HepG2 (cell line): Measurements from ENCODE around the gene SLC9A5. TPM values are rescaled to one million over a fixed set of nuclear protein-coding genes. Genes with fewer than 3 reads are reported as not detected.

Experiments used
- ARID5B ChIP-seq: IDR thresholded peaks from 2 replicates; pipeline ENCODE4 v1.4.0; 2020; ENCODE audit warnings: mild to moderate bottlenecking, missing genetic modification reagents
- ATF7 ChIP-seq, 2 experiments: fragments of 450-650 bp in 1 of 2; sonication (generic) in 1 of 2; formaldehyde crosslinking in 1 of 2; IDR thresholded peaks; 2 replicates each; pipeline versions ENCODE4 v1.4.0 to v1.6.1; 2016 to 2020; ENCODE audit warnings: antibody characterized with exemption in 1 of 2, mild to moderate bottlenecking in 1 of 2, missing genetic modification reagents in 1 of 2
- DNMT1 ChIP-seq: sonication (generic); formaldehyde crosslinking; IDR thresholded peaks from 2 replicates; pipeline ENCODE4 v1.5.1; 2020; ENCODE audit warnings: mild to moderate bottlenecking, missing genetic modification reagents
- HIVEP1 ChIP-seq: sonication (generic); formaldehyde crosslinking; IDR thresholded peaks from 2 replicates; pipeline ENCODE4 v1.4.0; 2020; ENCODE audit warnings: mild to moderate bottlenecking, missing genetic modification reagents
- HNRNPL ChIP-seq: fragments of 200-400 bp; formaldehyde crosslinking; IDR thresholded peaks from 2 replicates; pipeline ENCODE4 v1.6.1; 2017; ENCODE audit warnings: mild to moderate bottlenecking, low read depth, low read length
- MEF2D ChIP-seq: sonication (generic); formaldehyde crosslinking; IDR thresholded peaks from 2 replicates; pipeline ENCODE4 v1.5.1; 2020; ENCODE audit warnings: mild to moderate bottlenecking, missing genetic modification reagents
- NFKB2 ChIP-seq: sonication (generic); formaldehyde crosslinking; IDR thresholded peaks from 2 replicates; pipeline ENCODE4 v1.4.0; 2020; ENCODE audit warnings: missing genetic modification reagents, borderline replicate concordance
- NONO ChIP-seq, 2 experiments: fragments of 450-650 bp in 1 of 2; sonication (generic) in 1 of 2; formaldehyde crosslinking in 1 of 2; IDR thresholded peaks in 1 of 2; conservative IDR thresholded peaks in 1 of 2; 2 replicates each; pipeline versions ENCODE4 v1.6.1 to v1.8.0; 2017 to 2022; ENCODE audit warnings: mild to moderate bottlenecking in 1 of 2, missing genetic modification reagents in 1 of 2, moderate library complexity in 1 of 2
- POLR2G ChIP-seq: fragments of 200-400 bp; formaldehyde crosslinking; IDR thresholded peaks from 2 replicates; pipeline ENCODE4 v1.6.1; 2018; ENCODE audit warnings: mild to moderate bottlenecking, low read depth, low read length, moderate library complexity
- STAG1 ChIP-seq: sonication (generic); formaldehyde crosslinking; IDR thresholded peaks from 2 replicates; pipeline ENCODE4 v1.4.0; 2020; ENCODE audit warnings: missing genetic modification reagents
- YEATS4 ChIP-seq: sonication (generic); formaldehyde crosslinking; IDR thresholded peaks from 2 replicates; pipeline ENCODE4 v1.4.0; 2020; ENCODE audit warnings: missing genetic modification reagents, borderline replicate concordance
- ZBTB10 ChIP-seq: sonication (generic); formaldehyde crosslinking; IDR thresholded peaks from 2 replicates; pipeline ENCODE4 v1.4.0; 2020; ENCODE audit warnings: missing genetic modification reagents, borderline replicate concordance
- ZFP90 ChIP-seq: sonication (generic); formaldehyde crosslinking; IDR thresholded peaks from 2 replicates; pipeline ENCODE4 v1.8.0; 2022; ENCODE audit warnings: missing genetic modification reagents, mild to moderate bottlenecking, inconsistent platforms, borderline replicate concordance
- ZMYM2 ChIP-seq: sonication (generic); formaldehyde crosslinking; IDR thresholded peaks from 2 replicates; pipeline ENCODE4 v1.8.0; 2022; ENCODE audit warnings: mild to moderate bottlenecking, missing genetic modification reagents
- ZMYM4 ChIP-seq: sonication (generic); formaldehyde crosslinking; IDR thresholded peaks from 2 replicates; pipeline ENCODE4 v1.8.1; 2023; ENCODE audit warnings: mild to moderate bottlenecking, missing genetic modification reagents
- ZNF234 ChIP-seq: sonication (generic); formaldehyde crosslinking; conservative IDR thresholded peaks from 2 replicates; pipeline ENCODE4 v1.5.1; 2020; ENCODE audit warnings: mild to moderate bottlenecking, missing genetic modification reagents
- polyA plus RNA-seq, 8 experiments: library from polyadenylated mRNA; depleted of rRNA in 3 of 8; stranded (reverse) in 7 of 8; unstranded in 1 of 8; fragments of >200 nt; fragmentation: Illumina TruSeq in 4 of 8; extraction: Trizol in 4 of 8; gene quantifications; 2 replicates each; pipeline versions ENCODE4 v1.2.1 to v1.2.3, GENCODE V29; 2011 to 2016; ENCODE audit warnings: low read depth in 4 of 8, missing spikeins in 1 of 8, mixed read lengths in 1 of 8; ENCODE audit not compliant: insufficient read depth in 1 of 8
- total RNA-seq, 5 experiments: library from RNA; depleted of rRNA; stranded (reverse); fragments of >200 nt; fragmentation: Illumina TruSeq; extraction: Trizol; gene quantifications; 2 replicates each; pipeline ENCODE4 v1.2.3, GENCODE V29; 2016; ENCODE audit warnings: low read depth in 1 of 5

SLC9A5 gene
- total and polyA plus RNA-seq, 2 of the 13 experiments (the other 11 are each of a cell fraction or from before 2014, with no cell fraction given): 0.58 to 1.4 TPM

DNA sequence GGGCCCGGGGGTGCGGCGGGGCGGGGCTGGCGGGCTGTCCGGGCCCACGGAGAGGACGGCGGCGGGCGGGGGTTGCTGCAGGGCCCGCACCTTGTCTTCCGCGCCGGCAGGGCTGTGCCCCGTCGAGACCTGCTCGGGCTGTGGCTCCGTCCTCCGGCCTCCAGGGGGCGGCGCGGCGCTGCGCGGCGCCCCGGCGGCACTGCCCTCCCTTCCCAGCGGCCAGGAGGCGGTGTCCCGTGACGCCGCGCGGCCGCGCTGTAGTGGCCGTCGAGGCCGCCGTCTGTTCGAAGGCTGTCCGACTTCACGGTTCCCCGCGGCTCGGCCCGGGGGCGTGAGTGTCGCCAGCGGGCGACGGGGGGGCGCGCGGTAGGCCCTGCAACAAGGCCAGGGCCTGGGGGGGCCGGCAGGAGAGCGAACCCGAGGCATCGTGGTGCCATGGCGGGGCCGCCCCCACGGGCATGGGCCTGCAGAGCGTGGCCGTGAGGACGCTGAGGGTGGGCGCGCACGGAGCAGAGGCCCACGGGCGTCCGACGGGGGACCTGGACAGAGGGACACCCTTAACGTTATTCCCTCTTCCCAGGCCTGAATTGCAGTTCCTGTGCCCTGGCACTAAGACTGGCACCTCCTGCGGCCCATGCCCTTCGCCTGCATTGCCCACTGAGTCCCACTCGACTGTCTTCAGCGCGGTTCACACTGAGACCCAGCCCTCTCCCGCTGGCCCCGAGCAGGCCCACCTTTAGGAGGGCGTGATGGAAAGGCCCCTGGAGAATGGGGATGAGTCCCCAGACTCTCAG lies 30.7 kb downstream of the SLC9A5 start, which contains the start of gene PLEKHG4 (continued):
- TF ChIP-seq NFKB2 (CRISPR knock-in tag): peak; percentile 37; the same call in 1 of the 2 replicates
- TF ChIP-seq ATF7 (IDR thresholded peaks at IDR 0.05): no peak
- TF ChIP-seq ATF7 (CRISPR knock-in tag; IDR thresholded peaks at IDR 0.05): no peak
- TF ChIP-seq YEATS4: 0 out of 2 replicates have a peak, but pooled peaks have one; percentile 42
- TF ChIP-seq ARID5B (CRISPR knock-in tag): peak; percentile 22; the same call in 1 of the 2 replicates
- no peak for TF ChIP-seq ZNF234
- TF ChIP-seq STAG1 (CRISPR knock-in tag): peak; percentile 63
- TF ChIP-seq MEF2D (CRISPR knock-in tag): no peak
- TF ChIP-seq ZMYM4 (CRISPR knock-in tag): peak; percentile 93
- TF ChIP-seq NONO (IDR thresholded peaks at IDR 0.05): no peak
- peak; percentile 93 for TF ChIP-seq NONO (CRISPR knock-in tag; conservative IDR thresholded peaks at IDR 0.05)
- peak; percentile 79 for TF ChIP-seq POLR2G
- TF ChIP-seq HNRNPL: peak; percentile 92
- peak; percentile 75; the same call in 1 of the 2 replicates for TF ChIP-seq ZMYM2 (CRISPR knock-in tag)
- TF ChIP-seq HIVEP1 (CRISPR knock-in tag): 0 out of 2 replicates have a peak, but pooled peaks have one; percentile 40
- peak; percentile 43; the same call in 1 of the 2 replicates for TF ChIP-seq ZFP90 (CRISPR knock-in tag)
- peak; percentile 92; the same call in 1 of the 2 replicates for TF ChIP-seq DNMT1 (CRISPR knock-in tag)
- TF ChIP-seq ZBTB10: no peak
